ENCODE data around the gene GCN1. TPM values are rescaled to one million over a fixed set of nuclear protein-coding genes. Genes with fewer than 3 reads are reported as not detected.

Gene GCN1
- total and polyA plus RNA-seq, 4 donors = 19.3 to 93.6 (median 53.1) TPM

GRCh38 chr12:120168337-120168736 is 26.2 kb downstream of the GCN1 start:
- Histone ChIP-seq H3K27me3 (ENCODE audit: control insufficient read depth in 3 of 3, insufficient read depth in 3 of 3, low read length in 2 of 3) (no peaks in the 10 kb centered on the region), H3K4me3 (no peak overlapping the region), H3K4me1 (ENCODE audit: control insufficient read depth in 5 of 5, insufficient read depth in 5 of 5, low read length in 5 of 5) (no peaks in the 10 kb centered on the region), H3K27ac (ENCODE audit: low read depth in 1 of 2, low read length in 1 of 2) (no peak overlapping the region), H3K36me3 (ENCODE audit: control insufficient read depth in 4 of 4, insufficient read depth in 4 of 4, low read length in 4 of 4) (peaks cover 21 to 54% (median 31%) of the 10 kb centered on the region in 4 donors), H3K9me3 (ENCODE audit: control insufficient read depth in 4 of 4, insufficient read depth in 3 of 4, low read length in 3 of 4) (no peaks in the 10 kb centered on the region), H3K9ac (ENCODE audit: insufficient read depth in 1 of 2, low read length in 2 of 2) (no peak overlapping the region)
- TF ChIP-seq CTCF (IDR thresholded peaks at IDR 0.05; ENCODE audit: control extremely low read depth, extremely low read depth) = no peak
- DNase-seq = no peak
- no peak for ATAC-seq (ENCODE audit: insufficient read depth, low FRiP score)
- 94 to 98% methylated on average over 4 of the region's 4 CpGs for WGBS, 2 donors

GRCh38 chr12:120167529-120168095 is 26.9 kb downstream of the GCN1 start:
- DNase-seq (no peak), ATAC-seq (ENCODE audit: insufficient read depth, low FRiP score) (no peak)
- Histone ChIP-seq H3K27ac (ENCODE audit: low read depth in 1 of 2, low read length in 1 of 2) (no peak overlapping the region), H3K9me3 (ENCODE audit: control insufficient read depth in 4 of 4, insufficient read depth in 3 of 4, low read length in 3 of 4) (no peaks in the 10 kb centered on the region), H3K4me3 (no peak overlapping the region), H3K9ac (ENCODE audit: insufficient read depth in 1 of 2, low read length in 2 of 2) (no peak overlapping the region), H3K27me3 (ENCODE audit: control insufficient read depth in 3 of 3, insufficient read depth in 3 of 3, low read length in 2 of 3) (no peaks in the 10 kb centered on the region), H3K4me1 (ENCODE audit: control insufficient read depth in 5 of 5, insufficient read depth in 5 of 5, low read length in 5 of 5) (no peaks in the 10 kb centered on the region), H3K36me3 (ENCODE audit: control insufficient read depth in 4 of 4, insufficient read depth in 4 of 4, low read length in 4 of 4) (peaks cover 22 to 58% (median 34%) of the 10 kb centered on the region in 4 donors)
- TF ChIP-seq CTCF (IDR thresholded peaks at IDR 0.05; ENCODE audit: control extremely low read depth, extremely low read depth) = no peak
- 89 to 92% methylated on average over 6 of the region's 6 CpGs for WGBS, 2 donors

GRCh38 chr12:120164293-120164692 is 30.2 kb downstream of the GCN1 start:
- peaks cover 37 to 68% (median 45%) of the 10 kb centered on the region in 4 donors for H3K36me3 ChIP-seq (ENCODE audit: control insufficient read depth in 4 of 4, insufficient read depth in 4 of 4, low read length in 4 of 4)
- no peaks in the 10 kb centered on the region for H3K9me3 ChIP-seq (ENCODE audit: control insufficient read depth in 4 of 4, insufficient read depth in 3 of 4, low read length in 3 of 4)
- DNase-seq = no peak
- no peaks in the 10 kb centered on the region for H3K27me3 ChIP-seq (ENCODE audit: control insufficient read depth in 3 of 3, insufficient read depth in 3 of 3, low read length in 2 of 3)
- TF ChIP-seq CTCF (IDR thresholded peaks at IDR 0.05; ENCODE audit: control extremely low read depth, extremely low read depth) = no peak
- H3K27ac ChIP-seq (ENCODE audit: low read depth in 1 of 2, low read length in 1 of 2) = no peak overlapping the region
- no peak overlapping the region for H3K4me3 ChIP-seq
- 94 to 95% methylated on average over 11 of the region's 11 CpGs for WGBS, 2 donors
- no peak overlapping the region for H3K9ac ChIP-seq (ENCODE audit: insufficient read depth in 1 of 2, low read length in 2 of 2)
- H3K4me1 ChIP-seq (ENCODE audit: control insufficient read depth in 5 of 5, insufficient read depth in 5 of 5, low read length in 5 of 5) = no peaks in the 10 kb centered on the region
- ATAC-seq (ENCODE audit: insufficient read depth, low FRiP score) = no peak

- 91 to 92% methylated on average over 8 of the region's 8 CpGs for WGBS, 2 donors
- no peak overlapping the region for H3K27ac ChIP-seq (ENCODE audit: low read depth in 1 of 2, low read length in 1 of 2)
- H3K36me3 ChIP-seq (ENCODE audit: control insufficient read depth in 4 of 4, insufficient read depth in 4 of 4, low read length in 4 of 4) = peaks cover 37 to 69% (median 49%) of the 10 kb centered on the region in 4 donors
Measured at GRCh38 chr12:120162763-120163162, 31.8 kb downstream of the GCN1 start.

More at GRCh38 chr12:120162763-120163162, 31.8 kb downstream of the GCN1 start:
- no peaks in the 10 kb centered on the region for H3K4me1 ChIP-seq (ENCODE audit: control insufficient read depth in 5 of 5, insufficient read depth in 5 of 5, low read length in 5 of 5)
- H3K9me3 ChIP-seq (ENCODE audit: control insufficient read depth in 4 of 4, insufficient read depth in 3 of 4, low read length in 3 of 4) = no peaks in the 10 kb centered on the region
- no peak for DNase-seq
- H3K4me3 ChIP-seq = no peak overlapping the region
- no peaks in the 10 kb centered on the region for H3K27me3 ChIP-seq (ENCODE audit: control insufficient read depth in 3 of 3, insufficient read depth in 3 of 3, low read length in 2 of 3)
- no peak overlapping the region for H3K9ac ChIP-seq (ENCODE audit: insufficient read depth in 1 of 2, low read length in 2 of 2)
- no peak for ATAC-seq (ENCODE audit: insufficient read depth, low FRiP score)
- TF ChIP-seq CTCF (IDR thresholded peaks at IDR 0.05; ENCODE audit: control extremely low read depth, extremely low read depth) = no peak
